SW480 (cell line): Measurements from ENCODE around the gene PTTG1.

ENCODE experiments used
- DNase-seq: peaks from one replicate; pipeline ENCODE4 v3.0.0-alpha.2; 2016; ENCODE audit warnings: low spot score

The PTTG1 gene

DNA sequence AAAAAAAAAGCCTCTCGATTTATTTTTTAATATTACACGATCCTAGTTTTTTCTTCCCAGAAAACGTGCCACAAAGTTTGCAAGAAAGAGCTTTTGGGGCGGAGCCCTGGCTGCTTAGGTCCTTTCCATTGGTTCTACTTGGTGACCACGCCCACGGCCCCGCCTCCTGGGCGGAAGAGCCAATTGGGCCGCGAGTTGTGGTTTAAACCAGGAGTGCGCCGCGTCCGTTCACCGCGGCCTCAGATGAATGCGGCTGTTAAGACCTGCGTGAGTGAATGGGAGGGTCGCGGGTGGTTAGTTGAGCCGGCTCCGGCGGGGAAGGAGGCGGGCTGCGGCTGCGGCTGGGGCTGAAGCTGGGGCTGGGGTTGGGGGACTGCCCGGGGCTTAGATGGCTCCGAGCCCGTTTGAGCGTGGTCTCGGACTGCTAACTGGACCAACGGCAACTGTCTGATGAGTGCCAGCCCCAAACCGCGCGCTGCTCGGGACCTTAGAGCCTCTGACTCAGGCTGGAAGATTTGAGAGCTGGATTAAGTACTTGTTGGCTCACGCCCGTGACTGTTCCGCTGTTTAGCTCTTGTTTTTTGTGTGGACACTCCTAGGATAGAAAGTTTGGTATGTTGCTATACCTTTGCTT lies at the start of gene PTTG1:
TSS of gene PTTG1 (plus strand) at position 231 of the 634 bp plus-strand sequence. CDS start 458 bp downstream, outside the sequence.
- peak; percentile 97 for DNase-seq

DNA sequence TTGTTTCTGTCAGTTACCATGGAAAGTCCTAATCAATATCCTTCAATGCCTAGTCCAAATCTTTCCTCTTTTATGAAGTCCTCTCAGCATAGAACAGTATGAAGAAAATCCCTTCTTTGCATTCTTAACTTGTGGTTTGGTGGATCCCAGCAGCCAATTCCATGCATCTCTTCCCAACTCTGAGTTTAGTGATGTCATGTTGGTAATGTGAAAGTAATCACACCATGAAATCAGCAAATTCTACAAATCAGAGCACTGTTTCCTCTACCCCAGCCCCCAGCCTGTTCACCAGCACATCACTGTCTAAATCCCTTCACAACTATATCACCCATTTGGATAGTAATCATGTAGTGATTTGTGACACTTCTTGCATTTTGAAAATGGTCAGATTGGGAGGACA lies 46.5 kb upstream of the PTTG1 start:
- DNase-seq = no peak

DNA sequence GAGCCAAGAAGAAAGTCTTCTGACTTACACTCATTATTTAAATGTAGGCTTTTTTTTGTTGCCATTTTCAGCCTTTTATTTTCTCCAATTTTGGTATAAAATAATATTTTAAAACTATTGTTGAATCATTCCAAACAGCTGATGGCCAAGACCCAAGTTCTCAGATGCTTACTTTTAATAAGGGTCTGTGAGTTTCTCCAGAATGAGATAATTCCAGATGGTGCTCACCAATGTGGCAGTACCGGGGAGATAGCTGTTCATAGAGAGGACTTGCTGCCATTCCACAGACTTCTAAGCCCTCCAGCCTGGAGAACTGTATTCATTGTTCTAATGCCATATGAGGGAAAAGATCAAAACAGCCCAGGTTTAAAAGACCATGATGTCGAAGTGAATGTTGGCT lies 46.0 kb upstream of the PTTG1 start:
- DNase-seq = no peak

DNA sequence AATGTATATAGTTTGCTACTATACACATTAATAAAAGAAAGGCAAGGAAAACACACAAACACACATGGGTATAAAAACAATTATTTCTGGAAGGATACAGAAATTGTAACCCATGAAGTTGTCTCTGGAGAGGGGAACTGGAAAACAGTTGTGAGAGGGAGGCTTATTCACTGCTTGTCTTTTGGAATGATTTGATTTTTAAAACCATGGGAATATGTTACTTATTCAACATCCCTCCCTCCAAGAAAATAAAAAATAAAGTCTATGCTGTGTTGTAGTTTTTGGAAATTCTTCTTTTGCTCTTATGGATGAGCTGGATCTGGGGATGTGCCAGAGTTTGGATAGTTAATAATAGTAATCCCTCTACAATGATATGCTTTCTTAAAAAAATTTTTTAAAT lies 45.2 kb upstream of the PTTG1 start:
- no peak for DNase-seq

DNA sequence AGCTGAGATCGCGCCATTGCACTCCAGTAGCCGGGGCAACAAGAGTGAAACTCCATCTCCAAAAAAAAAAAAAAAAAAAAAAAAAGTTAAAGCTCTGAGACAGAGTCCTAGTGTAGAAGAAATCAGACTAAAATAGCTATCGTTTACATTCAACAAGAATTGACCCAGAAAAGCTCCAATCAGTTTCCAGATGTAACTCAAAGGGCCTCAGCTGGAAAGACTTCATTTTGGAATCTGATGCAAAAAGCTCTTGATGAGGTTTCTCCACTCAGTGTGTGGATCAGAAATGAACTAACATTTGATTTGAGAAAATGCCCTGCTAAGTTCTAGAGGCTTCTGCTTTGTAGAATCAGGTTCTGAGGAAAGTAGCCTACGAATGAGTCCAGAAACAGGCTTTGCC lies 44.0 kb upstream of the PTTG1 start:
- DNase-seq = no peak

DNA sequence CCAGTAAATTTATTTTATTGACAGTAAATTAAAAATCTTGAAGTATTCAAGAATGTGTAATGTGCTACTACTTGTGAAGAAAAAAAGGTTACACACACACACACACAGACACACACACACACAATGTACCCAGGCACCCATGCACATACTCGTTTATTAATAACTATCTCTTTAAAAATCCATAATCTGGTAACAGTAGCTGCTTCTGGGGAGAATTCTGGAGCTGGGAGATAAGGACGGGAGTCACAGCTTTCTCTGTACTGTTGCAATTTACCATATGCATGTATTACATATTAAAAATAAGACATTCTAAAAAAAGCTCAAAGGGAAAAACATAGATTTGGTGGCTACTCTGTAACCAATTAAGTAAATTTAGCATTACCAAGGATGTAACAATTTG lies 43.3 kb upstream of the PTTG1 start:
- no peak for DNase-seq

DNA sequence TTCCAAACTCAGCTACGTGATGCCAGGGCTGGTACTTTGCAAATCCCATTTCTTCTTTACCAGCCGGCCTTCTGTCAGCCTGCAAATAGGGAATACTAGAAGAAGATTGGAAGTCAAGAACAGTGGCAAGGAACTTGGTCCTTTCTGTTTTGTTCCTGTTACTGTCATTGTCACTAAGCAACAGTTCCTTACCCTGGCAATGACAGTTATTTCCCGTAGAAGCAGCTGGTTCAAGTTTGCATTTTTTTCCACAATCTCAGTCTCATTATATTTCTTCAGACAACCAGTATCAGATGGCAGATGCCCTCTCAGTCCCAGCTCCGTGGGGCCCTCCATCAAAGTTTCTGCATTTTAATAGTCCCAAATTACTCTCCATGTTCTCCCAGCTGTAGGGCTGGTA lies 42.1 kb upstream of the PTTG1 start:
- no peak for DNase-seq

DNA sequence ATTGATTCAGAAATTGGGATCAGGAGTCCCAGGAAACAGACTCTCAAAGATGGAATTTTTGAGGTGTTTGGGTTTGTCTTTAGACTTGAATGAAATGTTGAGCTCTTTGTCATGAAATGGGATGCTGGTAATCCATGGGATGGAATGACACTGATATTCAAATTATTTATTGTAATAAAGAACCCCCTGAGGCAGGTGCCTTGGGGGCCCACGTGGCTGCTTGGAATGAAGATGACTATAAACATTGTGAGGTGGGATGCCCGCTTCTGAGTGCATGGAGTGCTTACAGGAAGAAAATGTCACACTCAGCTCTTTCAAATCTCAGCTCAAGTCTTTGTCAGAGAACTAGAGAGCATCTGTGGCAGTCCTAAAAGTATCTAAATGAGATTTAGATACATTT lies 41.6 kb upstream of the PTTG1 start:
- DNase-seq = no peak

DNA sequence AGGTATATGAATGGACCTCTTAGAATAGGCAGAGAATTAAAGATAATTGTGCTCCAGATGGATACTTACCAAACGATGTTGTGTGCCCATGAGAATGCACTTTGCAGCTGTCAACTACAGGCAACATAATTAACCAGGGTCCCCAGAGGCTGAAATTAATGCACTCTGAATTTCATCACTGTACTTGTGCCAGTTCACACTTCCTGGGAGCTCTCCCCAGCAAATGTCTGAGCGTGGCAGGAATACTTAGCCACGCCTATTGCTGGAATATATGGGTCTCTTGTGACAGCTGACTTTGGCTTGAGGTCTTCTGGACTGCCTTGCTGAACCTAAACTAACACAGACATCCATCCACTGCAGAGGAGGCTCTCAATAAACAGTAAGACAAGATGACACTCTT lies 39.3 kb upstream of the PTTG1 start:
- no peak for DNase-seq

DNA sequence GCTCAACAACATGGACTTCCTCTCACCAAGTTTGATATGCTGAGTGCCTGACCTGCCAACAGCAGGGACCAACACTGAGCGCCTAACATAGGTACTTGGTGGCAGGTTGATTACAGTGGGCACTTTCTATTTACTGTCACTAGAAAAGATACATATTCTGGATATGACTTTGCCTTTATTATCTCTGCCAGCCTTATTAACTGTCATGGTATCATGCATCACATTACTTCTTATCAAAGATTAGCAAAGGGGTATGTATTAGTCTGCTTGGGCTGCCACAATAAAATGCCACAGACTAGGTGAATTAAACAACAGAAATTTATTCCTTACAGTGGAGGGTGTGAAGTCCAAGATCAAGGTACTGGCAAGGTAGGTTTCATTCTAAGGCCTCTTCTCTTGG lies 37.0 kb upstream of the PTTG1 start:
- DNase-seq = no peak

DNA sequence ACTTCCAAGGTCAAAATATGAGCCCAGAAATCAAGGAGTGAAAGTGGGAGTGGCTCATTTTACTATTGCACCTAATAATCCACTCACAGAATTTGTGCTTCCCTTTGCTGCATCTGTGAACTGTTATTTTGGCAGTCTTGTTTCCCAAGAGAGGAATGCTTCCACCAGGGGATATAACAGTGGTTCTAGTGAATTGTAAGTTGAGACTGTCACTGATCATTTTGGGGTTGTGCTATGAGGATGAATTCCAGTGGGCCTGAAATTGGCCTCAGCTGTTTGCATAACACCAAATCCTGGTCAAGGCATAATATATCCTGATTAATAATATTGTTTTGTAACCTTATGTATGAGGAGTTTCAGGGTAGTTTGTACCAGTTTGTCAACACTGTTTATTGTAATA lies 36.2 kb upstream of the PTTG1 start:
- DNase-seq = no peak

DNA sequence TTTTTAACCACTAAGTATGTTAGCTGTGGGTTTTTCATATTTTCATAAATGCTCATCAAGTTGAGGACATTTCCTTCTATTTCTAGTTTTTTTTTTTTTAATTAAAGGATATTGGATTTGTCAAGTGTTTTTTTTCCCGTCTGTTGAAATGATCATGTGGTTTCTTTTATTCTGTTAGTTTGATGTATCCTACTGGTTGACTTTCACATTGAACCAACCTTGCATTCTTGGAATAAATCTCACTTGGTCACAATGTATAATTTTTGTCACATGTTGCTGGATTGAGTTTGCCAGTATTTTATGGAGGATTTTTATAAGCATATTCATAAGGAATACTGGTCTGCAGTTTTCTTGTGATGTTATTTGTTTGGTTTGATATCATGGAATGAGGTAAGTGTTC lies 34.2 kb upstream of the PTTG1 start:
- DNase-seq = no peak

DNA sequence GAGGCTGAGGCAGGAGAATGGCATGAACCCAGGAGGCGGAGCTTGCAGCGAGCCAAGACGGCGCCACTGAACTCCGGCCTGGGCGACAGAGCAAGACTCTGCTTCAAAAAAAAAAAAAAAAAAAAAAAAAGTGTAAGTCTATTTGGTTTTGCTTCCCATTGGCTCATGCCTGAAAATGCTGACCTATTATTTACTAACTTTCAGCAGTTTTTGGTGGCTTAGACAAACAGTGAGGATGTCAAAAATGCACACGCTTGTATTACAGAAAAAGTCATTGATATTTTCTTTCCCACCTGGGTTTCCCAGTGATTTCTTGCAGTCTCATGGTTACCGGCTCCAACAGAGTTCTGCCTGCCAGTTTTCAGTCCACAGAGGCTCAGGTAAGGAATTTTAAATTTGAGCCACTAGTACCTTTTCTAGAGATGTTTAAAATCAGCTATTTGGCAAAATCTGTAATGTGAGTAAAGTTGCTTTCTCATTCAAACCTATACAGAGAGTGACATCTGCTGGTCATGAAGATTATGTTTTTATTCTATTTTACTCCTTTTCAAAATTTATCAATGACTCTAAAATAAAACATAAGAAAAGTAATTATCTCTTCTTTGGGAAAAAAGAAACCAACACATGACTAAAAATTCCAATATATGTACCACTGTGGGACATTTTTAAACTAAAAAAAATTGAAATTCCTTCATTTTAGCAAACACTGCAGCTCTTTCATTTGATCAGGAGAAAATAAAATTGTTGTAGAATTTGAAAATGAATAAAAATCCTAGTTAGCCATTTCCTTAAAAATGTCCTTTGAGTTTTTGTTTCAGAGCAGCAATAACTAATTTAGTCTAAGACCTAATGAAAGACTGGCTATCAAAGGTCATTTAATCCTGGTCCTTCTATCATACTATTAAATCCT lies 30.6 kb upstream of the PTTG1 start:
- DNase-seq = peak; percentile 22

DNA sequence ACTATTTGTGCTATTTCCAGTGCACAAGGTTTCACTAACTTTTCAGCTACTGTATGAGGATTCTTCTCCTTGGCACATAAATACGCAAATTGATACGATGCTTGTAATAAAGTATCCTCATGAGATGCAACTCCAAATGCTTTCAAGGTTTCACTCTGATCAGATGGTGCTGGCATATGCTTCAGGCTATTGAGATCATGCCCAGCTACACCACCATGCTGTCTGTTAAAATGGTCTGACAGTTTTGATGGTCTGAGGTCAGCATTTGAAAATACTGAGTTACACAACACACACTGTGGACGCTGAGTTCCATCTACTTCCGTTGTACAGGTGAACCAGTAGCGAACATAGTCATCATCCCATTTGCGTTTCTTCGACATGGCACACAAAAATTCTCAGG lies 26.5 kb upstream of the PTTG1 start:
- DNase-seq = no peak

DNA sequence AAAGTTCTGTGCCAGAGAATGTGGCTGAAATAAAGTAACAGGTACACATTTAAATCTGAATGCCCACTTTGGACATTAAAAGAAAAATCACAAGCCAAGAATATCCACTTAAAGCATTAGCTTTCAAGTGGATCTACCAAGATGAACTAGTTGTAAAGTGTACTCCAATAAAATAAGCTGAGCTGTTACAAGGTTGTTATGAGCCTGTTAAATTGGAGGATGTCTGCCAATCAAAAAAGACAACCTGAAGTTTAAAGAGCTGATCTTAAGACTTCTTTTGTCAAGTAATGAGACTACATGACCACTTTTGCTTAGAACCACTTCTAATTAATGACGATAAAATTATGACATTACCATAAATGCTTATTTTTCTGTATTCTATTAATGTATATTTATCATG lies 24.2 kb upstream of the PTTG1 start:
- no peak for DNase-seq

DNA sequence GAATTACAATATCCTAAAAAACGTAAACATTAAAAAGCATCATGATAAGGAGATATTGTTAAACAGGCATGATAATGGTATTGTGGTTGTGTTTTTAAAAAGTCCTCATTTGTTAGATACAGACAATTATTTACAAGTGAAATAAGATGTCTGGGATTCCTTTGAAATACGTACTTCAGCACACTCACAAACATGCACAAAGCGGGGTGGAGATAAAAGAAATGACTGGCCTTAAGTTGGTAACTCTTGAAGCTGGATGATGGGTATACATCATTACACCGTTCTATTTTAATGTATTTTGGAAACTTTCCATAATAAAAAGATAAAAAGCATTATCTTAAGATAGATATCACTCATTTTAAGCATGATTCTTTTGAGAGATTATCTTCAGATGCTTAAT lies 22.8 kb upstream of the PTTG1 start:
- DNase-seq = no peak

DNA sequence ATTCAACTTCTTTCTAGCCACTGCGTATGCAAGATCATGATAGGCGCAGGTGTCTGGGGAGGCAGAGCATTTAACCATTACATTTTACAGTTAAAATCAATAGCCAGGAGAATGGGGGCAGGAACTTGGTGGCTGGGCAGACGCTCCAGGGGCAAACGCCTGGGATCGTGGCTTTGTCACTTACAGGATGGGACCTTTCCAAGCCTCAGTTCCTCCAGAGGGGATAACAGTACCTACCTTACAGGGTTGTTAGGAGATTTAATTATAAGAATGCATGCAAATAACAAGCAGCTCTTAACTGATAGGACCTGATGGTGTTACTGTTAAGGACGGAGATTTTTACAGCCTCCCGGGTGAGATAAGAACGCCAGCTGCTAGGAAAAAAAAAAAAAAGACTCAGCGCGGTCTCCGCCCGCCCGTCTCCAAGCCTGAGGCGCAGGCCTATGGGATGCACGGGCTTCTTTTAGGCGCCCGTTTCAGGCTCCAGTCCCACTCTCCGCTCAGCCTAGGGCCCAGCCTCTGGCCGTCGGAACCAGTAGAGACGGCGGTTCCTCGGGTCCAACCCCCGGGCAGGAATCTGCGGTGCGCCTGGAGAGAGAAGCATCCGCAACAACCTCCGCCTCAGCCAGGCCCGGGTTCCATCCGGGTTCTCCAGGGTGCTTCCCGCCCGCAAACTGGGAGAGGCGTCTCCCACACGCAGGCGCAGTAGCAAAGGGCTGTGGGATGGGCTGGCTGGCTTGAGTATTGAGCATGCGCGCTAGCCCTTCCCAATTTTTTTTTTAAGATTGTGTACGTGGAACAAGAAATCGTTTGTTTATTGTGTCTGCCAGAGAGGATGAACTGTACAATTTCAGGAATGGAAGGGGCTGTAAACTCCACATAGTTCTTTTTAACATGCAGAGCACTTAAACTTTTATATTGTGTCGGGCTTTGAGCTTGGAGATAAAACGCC lies 22.0 kb upstream of the PTTG1 start, which contains the start of gene FAM200C:
TSS of gene FAM200C (minus strand) at position 653 of the 952 bp plus-strand sequence. CDS start 4,564 bp downstream, outside the sequence.
- peak; percentile 96 for DNase-seq

DNA sequence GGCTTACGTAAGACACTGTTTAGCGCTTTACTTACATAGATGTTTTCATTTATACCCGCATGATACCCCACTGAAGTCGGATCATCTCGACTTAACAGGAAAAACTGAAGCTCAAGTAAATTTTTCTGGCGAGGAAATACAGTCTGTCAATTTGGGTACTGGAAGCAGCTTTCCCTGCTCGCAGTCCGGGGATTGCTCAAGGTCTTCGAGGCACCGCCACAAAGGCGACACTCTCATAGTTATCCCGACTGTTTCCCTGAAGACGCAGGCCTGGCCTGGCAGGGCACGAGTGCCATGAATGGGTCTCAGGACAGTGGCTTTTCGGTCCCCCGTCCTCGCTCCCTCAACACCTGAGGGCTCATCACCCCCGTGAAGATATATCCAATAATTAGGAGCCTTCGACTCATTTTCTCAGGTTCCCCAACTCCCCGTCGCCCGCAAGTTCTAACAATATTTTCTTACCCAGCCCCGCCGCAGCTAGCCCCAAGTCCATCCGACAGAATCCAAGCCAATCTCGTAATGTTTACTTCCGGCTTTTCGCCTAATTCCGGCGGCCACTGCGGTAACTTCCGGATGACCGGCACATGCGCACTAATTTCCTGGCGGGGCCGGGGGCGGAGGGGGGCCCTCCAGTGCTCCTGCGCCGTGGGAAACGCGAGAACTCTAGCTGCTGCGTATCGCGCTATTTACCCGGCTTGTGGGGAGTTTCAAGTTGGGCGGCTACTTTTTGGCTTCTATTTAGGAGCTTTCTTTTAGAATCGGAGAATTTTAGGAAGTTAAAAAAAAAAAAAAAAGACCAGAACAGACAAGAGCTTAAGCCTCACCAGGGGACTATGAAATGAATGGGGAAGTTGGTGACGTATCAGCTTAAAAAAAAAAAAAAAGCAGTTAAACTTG lies 2.8 kb upstream of the PTTG1 start, which contains the start of gene SLU7:
TSS of gene SLU7 (minus strand) at position 521 of the 897 bp plus-strand sequence. CDS start 3,787 bp downstream, outside the sequence.
- DNase-seq = peak; percentile 94

DNA sequence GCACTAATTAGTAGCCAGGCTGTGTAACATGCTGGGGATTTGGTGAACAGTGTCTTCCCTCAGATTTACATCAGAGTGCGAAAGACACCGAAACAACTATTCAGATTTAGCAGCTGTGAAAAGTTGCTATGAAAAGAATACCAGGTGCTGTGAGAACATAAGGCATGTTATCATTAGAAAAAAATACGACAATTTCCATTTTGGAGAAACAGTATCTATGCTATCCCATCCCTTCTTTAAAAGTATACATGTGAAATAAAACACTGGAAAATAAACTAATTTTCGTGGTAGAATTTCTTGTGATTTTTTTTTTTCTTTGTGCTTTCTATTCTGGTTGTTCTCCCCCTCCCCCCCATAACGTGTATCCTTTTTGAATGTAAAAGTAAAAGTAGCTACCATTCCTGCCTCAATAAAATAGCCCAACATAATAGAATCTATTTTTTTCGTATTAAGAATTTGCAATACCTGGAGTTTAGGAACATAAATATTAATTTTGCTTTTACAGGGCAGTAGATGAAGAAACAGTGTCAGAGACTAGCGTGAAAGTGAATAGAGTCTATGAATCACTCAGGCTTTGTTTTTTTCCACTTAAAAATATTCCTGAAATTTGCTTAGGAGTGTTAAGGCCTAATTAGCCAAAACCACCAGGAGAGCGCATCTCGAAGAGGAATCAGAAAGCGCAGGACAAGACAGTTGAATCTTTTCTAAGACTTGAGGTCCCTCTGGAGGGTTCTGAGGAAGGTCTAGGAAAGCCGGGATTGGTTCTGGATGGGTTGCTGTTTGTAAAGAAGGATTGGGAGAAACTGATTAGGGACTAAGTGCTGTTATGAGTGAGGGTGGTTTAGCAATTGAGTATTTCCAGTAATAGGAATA lies 2.0 kb upstream of the PTTG1 start:
- DNase-seq = no peak

DNA sequence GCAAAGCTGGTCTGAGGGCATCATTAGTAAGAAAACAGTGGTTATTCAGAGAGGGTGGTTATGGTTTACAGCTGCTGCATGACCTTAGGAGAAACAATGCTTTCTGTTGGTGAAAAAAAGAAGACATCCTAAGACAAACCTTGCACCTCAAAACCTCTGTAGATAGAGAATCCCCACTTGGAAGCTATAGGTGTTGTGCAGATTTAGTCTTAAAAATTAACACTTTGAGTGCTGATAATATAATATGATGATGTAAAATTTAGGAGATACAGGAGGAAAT lies 1.4 kb upstream of the PTTG1 start:
- DNase-seq = no peak
